Jurkat, Clone E6-1 (cell line): ENCODE data around the gene IL9.
A peak's percentile ranks its signal among the peaks of the same experiment; 100 is the strongest.

Source experiments
- DNase-seq: peaks from one replicate; pipeline ENCODE4 v3.0.0-alpha.2; 2011; ENCODE audit warnings: low read depth, low spot score
- H3K4me3 ChIP-seq: 2 replicates; pipeline ENCODE4 v1.5.1; 2011; ENCODE audit warnings: mild to moderate bottlenecking, low read length, control low read depth, moderate library complexity

The IL9 gene

GRCh38 chr5:135894789-135895188 is 852 bp downstream of the IL9 start:
- no peak overlapping the region for H3K4me3 ChIP-seq

DNA sequence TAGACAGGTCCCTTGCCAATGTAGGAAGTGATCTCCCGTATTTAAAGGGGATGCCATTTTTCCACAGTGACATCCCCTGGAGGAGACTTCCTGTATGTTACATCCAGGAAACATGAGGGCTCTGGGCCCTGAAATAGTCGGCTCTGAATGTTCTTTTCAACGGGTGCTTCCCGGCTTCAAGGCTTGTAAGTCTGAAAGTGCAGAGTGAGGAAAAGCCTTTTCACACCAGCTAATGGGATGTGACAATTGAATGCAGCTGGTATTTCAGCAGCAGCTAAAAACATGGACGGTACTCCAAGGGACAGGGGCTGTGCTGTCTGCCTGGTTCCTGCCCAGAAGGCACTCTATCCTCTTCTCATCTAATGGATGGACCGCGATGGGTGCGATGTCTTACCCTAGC is 1.4 kb downstream of the IL9 start:
- H3K4me3 ChIP-seq = no peak overlapping the region
- no peak for DNase-seq

More at GRCh38 chr5:135894789-135895188, 852 bp downstream of the IL9 start:
- DNase-seq = no peak

GRCh38 chr5:135891791-135892190 is 3.9 kb downstream of the IL9 start:
- no peak for DNase-seq

GRCh38 chr5:135891268-135891667 is 4.4 kb downstream of the IL9 start:
- H3K4me3 ChIP-seq = no peak overlapping the region
- DNase-seq = no peak

More at GRCh38 chr5:135891791-135892190, 3.9 kb downstream of the IL9 start:
- H3K4me3 ChIP-seq = no peak overlapping the region

DNA sequence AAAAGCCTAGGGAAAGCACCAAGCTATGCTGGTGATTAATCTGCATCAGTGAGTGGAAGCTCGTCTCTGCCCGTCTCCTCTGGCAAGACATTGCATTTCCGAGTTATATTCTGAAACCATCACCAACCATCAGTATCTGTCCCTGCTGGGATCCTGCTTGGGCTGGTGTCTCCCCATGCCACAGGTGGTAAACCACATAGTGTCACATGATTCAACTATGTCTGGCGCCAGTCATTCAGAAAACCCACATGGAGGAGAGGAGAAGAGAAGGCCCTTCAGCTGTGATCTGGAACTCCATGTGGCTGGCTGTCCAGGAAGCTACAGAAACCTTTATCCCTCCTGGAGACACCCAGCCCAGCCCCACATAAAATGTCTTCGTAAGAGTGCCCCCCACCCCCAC is 4.8 kb downstream of the IL9 start:
- H3K4me3 ChIP-seq = no peak overlapping the region
- DNase-seq = peak; percentile 54

- no peak for DNase-seq
- H3K4me3 ChIP-seq = no peak overlapping the region
Measured at GRCh38 chr5:135890296-135890695, 5.3 kb downstream of the IL9 start.

GRCh38 chr5:135887881-135888614 is 7.6 kb downstream of the IL9 start:
- H3K4me3 ChIP-seq = no peak overlapping the region
- no peak for DNase-seq

DNA sequence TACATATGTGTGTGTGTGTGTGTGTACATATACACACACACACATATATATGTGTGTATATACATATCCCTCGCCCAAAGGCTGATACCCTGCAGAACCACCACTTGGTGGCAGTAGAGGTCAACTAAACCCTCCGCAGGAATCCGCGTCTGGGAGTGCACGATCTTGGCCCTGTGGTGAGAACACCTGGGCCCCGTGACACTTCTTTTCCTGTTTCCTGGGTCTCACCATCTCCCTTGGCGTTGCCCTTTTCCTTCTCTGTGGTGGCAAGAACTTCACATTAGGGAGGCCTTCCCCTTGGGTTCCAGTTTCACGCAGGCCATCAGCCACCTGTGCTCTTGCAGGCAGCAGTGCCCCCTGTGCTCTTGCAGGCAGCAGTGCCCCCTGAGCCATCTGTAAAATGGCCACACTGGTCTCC is 8.2 kb downstream of the IL9 start:
- no peak overlapping the region for H3K4me3 ChIP-seq
- peak; percentile 80 for DNase-seq

- no peak overlapping the region for H3K4me3 ChIP-seq
Measured at GRCh38 chr5:135886136-135886535, 9.5 kb downstream of the IL9 start.

GRCh38 chr5:135885031-135885430 is 10.6 kb downstream of the IL9 start:
- DNase-seq = no peak

More at GRCh38 chr5:135886136-135886535, 9.5 kb downstream of the IL9 start:
- no peak for DNase-seq

DNA sequence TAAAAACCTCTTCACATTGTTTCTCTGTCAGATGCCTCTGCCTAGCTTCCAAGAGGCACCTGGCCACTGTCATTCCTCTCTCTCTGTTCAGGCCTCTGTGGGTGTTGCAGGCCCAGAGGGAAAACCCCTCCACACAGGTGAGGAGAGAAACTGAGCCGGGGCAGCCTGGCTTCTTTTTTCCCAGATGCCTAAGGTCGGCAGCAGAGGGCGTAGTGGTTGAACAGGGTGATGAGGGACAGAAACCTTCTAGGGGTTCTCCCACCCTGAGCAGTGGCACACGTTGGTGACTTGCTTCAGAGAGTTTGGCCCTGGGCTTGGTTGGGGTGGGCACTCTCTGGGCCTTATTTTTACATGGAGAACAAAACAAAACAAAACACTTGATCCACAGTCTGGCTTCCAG is 12.2 kb downstream of the IL9 start:
- H3K4me3 ChIP-seq = no peak overlapping the region
- DNase-seq = peak; percentile 6

More at GRCh38 chr5:135885031-135885430, 10.6 kb downstream of the IL9 start:
- H3K4me3 ChIP-seq = no peak overlapping the region

GRCh38 chr5:135883026-135883425 is 12.6 kb downstream of the IL9 start:
- no peak for DNase-seq
- H3K4me3 ChIP-seq = no peak overlapping the region

GRCh38 chr5:135881819-135882218 is 13.8 kb downstream of the IL9 start:
- DNase-seq = no peak
- H3K4me3 ChIP-seq = no peak overlapping the region

GRCh38 chr5:135881244-135881643 is 14.4 kb downstream of the IL9 start:
- DNase-seq = no peak
- no peak overlapping the region for H3K4me3 ChIP-seq

- no peak overlapping the region for H3K4me3 ChIP-seq
- no peak for DNase-seq
Measured at GRCh38 chr5:135880801-135881200, 14.8 kb downstream of the IL9 start.

DNA sequence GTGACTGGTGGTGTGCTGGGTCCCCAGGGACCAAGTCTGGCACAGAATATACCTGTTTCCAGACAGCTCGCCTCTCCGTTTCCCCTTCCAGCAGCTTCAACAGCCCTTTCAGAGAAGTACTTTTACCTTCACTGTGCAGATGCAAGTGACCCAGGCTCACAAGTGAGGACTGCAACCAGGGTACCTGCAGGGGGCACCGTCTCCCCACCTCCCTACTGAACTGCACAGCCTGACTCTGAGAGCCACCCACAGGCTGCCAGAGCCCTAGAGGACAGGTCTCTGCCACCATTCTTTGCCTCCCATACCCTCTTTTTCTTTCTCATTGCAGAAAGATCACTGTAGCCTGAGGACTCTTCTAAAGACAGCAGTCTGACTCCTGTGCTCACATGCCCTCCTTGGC is 15.4 kb downstream of the IL9 start:
- no peak overlapping the region for H3K4me3 ChIP-seq
- DNase-seq = peak; percentile 6

DNA sequence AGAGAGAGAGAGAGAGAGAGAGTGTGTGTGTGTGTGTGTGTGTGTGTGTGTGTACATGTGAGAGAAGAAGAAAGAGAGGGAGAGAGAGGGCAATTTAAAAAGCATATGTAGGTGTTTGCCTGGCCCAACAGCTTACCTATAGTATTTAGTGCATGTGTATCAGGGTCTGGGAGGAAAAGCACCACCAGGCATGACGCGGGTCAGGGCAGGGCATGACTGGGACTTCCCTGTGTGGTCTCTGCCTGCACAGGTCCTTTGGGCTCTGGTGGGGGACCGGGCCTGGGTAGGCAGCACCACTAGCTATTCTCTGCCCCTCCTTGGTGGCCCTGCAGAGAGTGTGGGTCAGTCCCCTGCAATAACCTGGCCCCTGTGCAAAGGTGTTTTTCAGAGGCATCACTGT is 16.1 kb downstream of the IL9 start:
- no peak for DNase-seq
- H3K4me3 ChIP-seq = no peak overlapping the region

DNA sequence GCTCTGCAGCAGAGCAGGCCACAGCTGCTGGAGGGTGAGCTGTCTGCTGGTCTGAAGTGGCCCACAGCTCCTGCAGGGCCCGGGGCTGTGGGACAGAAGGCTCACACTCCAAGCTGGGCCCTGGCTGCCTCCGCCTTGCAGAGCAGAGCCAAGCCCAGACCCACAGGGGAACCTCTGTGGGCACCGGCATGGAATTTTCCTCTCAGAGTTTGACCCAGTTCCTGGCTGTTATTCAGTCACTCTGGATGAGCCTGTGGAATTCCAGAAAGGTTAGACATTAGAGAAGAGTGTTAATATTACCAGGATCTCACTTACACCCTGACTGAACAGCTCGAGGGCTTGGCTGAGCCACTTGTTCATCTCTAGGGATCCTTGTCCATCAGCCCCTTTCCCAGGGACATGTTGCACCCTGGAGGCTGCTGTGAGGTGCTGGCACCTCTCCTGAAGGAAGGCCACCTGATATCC is 17.5 kb downstream of the IL9 start:
- no peak for DNase-seq
- H3K4me3 ChIP-seq = no peak overlapping the region

DNA sequence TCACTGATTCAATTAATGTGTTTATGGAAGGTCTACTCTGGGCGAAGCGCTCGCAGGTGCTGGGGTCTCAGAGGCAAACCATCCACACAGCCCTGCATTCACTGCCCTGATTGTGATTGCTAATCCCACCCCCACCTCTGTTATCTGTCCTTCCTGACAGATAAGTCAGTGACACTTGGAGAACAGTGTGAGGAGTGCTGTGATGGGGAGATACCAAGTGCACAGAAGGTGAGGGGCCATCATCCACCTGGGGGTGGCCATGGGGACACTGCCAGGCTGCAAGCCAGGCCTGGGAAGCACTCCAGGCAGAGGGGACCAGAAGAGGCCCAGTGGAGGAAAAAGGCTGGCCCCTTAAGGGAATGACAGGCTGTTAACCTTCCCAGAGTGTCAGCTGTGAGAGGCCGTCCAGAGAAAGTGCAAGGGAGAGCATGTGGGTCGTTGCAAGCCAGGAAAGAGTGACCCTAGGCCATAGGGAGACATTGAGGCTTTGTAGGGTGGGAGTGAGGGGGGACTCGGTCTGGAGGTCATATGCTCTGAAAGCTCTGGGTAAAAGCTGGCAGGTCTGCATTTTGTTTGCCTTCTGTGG is 18.0 kb downstream of the IL9 start:
- no peak overlapping the region for H3K4me3 ChIP-seq
- no peak for DNase-seq

DNA sequence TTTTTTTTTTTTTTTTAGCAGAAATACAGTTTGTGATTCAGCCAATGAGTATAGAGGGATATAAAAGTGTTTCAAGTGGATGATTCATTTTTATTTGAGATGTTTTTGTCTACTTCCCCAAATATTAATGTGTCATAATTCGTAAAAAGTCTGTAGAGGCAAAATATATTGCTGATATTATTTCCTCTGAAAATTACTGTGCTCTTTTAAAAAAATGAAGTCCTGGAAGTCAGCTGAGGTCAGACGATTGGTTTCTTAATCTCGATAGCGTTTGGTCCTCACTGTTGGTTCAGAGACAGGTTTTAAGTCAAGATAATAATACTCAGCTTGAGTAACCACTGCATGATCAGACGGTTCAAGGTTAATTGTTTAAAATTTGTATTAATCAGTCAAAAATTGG is 19.5 kb downstream of the IL9 start:
- H3K4me3 ChIP-seq = no peak overlapping the region
- DNase-seq = no peak

GRCh38 chr5:135875567-135875966 is 20.1 kb downstream of the IL9 start:
- no peak overlapping the region for H3K4me3 ChIP-seq

More at GRCh38 chr5:135875567-135875966, 20.1 kb downstream of the IL9 start:
- DNase-seq = no peak
